ENCODE measurements around the gene ADAP2. TPM values are rescaled to one million over a fixed set of nuclear protein-coding genes. Genes with fewer than 3 reads are reported as not detected.

Gene ADAP2
- total RNA-seq, 2 experiments from 2014 or later: 1.4 to 2.6 TPM

DNA sequence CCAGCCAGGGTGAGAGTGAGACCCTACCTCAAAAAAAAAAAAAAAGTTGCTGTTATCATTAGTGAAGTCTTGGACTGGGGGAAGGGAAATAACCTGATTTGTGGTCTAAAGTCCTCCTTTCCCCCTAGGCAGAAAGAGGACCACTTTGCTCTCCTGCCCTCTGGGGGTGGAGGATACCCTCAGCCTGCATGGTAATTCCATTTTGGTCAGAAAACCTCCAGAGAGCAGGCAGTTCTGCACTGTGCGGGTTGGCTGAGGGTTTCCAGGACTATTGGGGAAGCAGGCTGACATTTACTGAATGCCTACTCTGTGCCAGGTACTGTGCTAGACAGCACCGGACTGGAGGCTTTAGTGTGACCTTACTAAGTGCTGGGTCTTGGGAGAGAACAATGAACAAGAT is 2.6 kb downstream of the ADAP2 start:
- H3K4me2 ChIP-seq (ENCODE audit: low read length): no peak overlapping the region
- POLR2A ChIA-PET: interaction anchor here (1.1 kb wide), 1 partner anchor 280 kb away, joined by 3 read pairs; no protein-coding TSS in a partner anchor
- H3K36me3 ChIP-seq (ENCODE audit: insufficient read depth, low read length): no peaks in the 10 kb centered on the region
- CTCF ChIA-PET (ENCODE audit: unreplicated experiment): no interaction called here
- no peak overlapping the region for H2AFZ ChIP-seq (ENCODE audit: low read length)
- intact Hi-C loops (cut with micrococcal nuclease; ENCODE audit: unreplicated experiment): no loop called here
- peaks cover 7% of the 10 kb centered on the region for H3K4me1 ChIP-seq (ENCODE audit: insufficient read depth, low read length, poor library complexity, severe bottlenecking)
- TF ChIP-seq, protein P1, sequence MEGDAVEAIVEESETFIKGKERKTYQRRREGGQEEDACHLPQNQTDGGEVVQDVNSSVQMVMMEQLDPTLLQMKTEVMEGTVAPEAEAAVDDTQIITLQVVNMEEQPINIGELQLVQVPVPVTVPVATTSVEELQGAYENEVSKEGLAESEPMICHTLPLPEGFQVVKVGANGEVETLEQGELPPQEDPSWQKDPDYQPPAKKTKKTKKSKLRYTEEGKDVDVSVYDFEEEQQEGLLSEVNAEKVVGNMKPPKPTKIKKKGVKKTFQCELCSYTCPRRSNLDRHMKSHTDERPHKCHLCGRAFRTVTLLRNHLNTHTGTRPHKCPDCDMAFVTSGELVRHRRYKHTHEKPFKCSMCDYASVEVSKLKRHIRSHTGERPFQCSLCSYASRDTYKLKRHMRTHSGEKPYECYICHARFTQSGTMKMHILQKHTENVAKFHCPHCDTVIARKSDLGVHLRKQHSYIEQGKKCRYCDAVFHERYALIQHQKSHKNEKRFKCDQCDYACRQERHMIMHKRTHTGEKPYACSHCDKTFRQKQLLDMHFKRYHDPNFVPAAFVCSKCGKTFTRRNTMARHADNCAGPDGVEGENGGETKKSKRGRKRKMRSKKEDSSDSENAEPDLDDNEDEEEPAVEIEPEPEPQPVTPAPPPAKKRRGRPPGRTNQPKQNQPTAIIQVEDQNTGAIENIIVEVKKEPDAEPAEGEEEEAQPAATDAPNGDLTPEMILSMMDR (conservative IDR thresholded peaks at IDR 0.05; ENCODE audit: low read length): no peak
- no peak for TF ChIP-seq EZH2phosphoT487 (IDR thresholded peaks at IDR 0.05; ENCODE audit: borderline replicate concordance, low read depth, low read length)
- no peaks in the 10 kb centered on the region for H4K20me1 ChIP-seq (ENCODE audit: insufficient read depth, low read length)
- DNase-seq (ENCODE audit: low spot score): no peak
- BruUV-seq (replicated peaks): no TSS peak
- no peaks in the 10 kb centered on the region for H3K9me2 ChIP-seq (ENCODE audit: insufficient read depth, low read length)
- H3K4me3 ChIP-seq (ENCODE audit: low read depth, low read length, poor library complexity, severe bottlenecking): no peak overlapping the region
- H3K27ac ChIP-seq (ENCODE audit: low read depth, low read length, poor library complexity, severe bottlenecking): no peak overlapping the region
- H3K9me3 ChIP-seq (ENCODE audit: low read length): no peaks in the 10 kb centered on the region
- H3K79me2 ChIP-seq (ENCODE audit: insufficient read depth, low read depth, low read length): no peaks in the 10 kb centered on the region

DNA sequence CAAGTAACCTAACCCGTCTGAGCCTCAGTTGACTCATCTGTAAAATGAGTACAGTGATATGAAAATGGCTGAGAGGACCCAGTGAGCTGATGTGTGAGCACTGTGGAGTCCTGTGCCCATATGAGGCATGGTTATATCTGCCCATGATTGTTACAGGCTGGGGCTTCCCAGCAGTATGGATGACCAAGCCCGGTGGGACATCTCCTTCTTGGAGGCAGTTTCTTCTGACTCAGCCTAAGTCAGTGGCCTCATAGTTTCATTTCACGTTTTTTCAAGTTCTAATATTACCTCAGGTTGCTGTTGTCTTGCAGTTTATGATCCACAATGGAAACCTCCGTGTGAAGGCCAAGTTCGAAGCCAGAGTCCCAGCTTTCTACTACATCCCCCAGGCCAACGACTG is 4.8 kb downstream of the ADAP2 start:
- intact Hi-C loops (cut with micrococcal nuclease; ENCODE audit: unreplicated experiment): no loop called here
- Histone ChIP-seq H3K4me3 (ENCODE audit: low read depth, low read length, poor library complexity, severe bottlenecking) (no peak overlapping the region), H3K27ac (ENCODE audit: low read depth, low read length, poor library complexity, severe bottlenecking) (no peak overlapping the region), H3K79me2 (ENCODE audit: insufficient read depth, low read depth, low read length) (no peaks in the 10 kb centered on the region), H4K20me1 (ENCODE audit: insufficient read depth, low read length) (no peaks in the 10 kb centered on the region), H3K9me2 (ENCODE audit: insufficient read depth, low read length) (no peaks in the 10 kb centered on the region), H3K4me2 (ENCODE audit: low read length) (no peak overlapping the region), H2AFZ (ENCODE audit: low read length) (no peak overlapping the region), H3K9me3 (ENCODE audit: low read length) (no peaks in the 10 kb centered on the region), H3K4me1 (ENCODE audit: insufficient read depth, low read length, poor library complexity, severe bottlenecking) (peaks cover 4% of the 10 kb centered on the region), H3K36me3 (ENCODE audit: insufficient read depth, low read length) (no peaks in the 10 kb centered on the region)
- DNase-seq (ENCODE audit: low spot score): no peak
- CTCF ChIA-PET (ENCODE audit: unreplicated experiment): no interaction called here
- POLR2A ChIA-PET: interaction anchor here (0.6 kb wide), 1 partner anchor 21 kb away, joined by 4 read pairs; no protein-coding TSS in a partner anchor
- BruUV-seq (replicated peaks): no TSS peak
- TF ChIP-seq, protein P1 (conservative IDR thresholded peaks at IDR 0.05; ENCODE audit: low read length): no peak
- no peak for TF ChIP-seq EZH2phosphoT487 (IDR thresholded peaks at IDR 0.05; ENCODE audit: borderline replicate concordance, low read depth, low read length)

DNA sequence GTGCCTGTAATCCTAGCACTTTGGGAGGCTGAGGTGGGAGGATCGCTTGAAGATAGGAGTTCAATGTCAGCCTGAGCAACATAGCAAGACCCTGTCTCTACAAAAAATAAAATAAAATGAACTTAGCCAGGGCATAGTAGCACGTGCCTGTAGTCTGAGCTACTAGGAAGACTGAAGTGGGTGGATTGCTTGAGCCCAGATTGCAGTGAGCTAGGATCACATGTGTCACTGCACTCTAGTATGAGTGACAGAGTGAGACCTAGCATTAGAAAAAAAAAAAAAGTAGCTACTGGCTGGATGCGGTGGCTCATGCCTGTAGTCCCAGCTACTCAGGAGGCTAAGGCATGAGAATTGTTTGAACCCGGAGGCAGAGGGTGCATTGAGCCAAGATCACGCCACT is 6.0 kb downstream of the ADAP2 start:
- Histone ChIP-seq H3K27ac (ENCODE audit: low read depth, low read length, poor library complexity, severe bottlenecking) (no peak overlapping the region), H3K4me2 (ENCODE audit: low read length) (no peak overlapping the region), H3K9me2 (ENCODE audit: insufficient read depth, low read length) (no peaks in the 10 kb centered on the region), H3K4me3 (ENCODE audit: low read depth, low read length, poor library complexity, severe bottlenecking) (no peak overlapping the region), H4K20me1 (ENCODE audit: insufficient read depth, low read length) (no peaks in the 10 kb centered on the region), H3K4me1 (ENCODE audit: insufficient read depth, low read length, poor library complexity, severe bottlenecking) (no peaks in the 10 kb centered on the region), H3K79me2 (ENCODE audit: insufficient read depth, low read depth, low read length) (no peaks in the 10 kb centered on the region), H3K9me3 (ENCODE audit: low read length) (no peaks in the 10 kb centered on the region), H2AFZ (ENCODE audit: low read length) (no peak overlapping the region), H3K36me3 (ENCODE audit: insufficient read depth, low read length) (no peaks in the 10 kb centered on the region)
- POLR2A ChIA-PET: interaction anchor here (1.1 kb wide), 1 partner anchor 73 kb away, joined by 5 read pairs; no protein-coding TSS in a partner anchor
- CTCF ChIA-PET (ENCODE audit: unreplicated experiment): no interaction called here
- no TSS peak for BruUV-seq (replicated peaks)
- TF ChIP-seq, protein P1 (conservative IDR thresholded peaks at IDR 0.05; ENCODE audit: low read length): no peak
- no peak for TF ChIP-seq EZH2phosphoT487 (IDR thresholded peaks at IDR 0.05; ENCODE audit: borderline replicate concordance, low read depth, low read length)
- no peak for DNase-seq (ENCODE audit: low spot score)
- intact Hi-C loops (cut with micrococcal nuclease; ENCODE audit: unreplicated experiment): no loop called here
